Keratinocyte (primary cell): ENCODE data around the gene MAST1. TPM values are rescaled to one million over a fixed set of nuclear protein-coding genes. Genes with fewer than 3 reads are reported as not detected.
A peak's percentile ranks its signal among the peaks of the same experiment; 100 is the strongest.
"Not testable (repeated sequence)": the region's sequence is repeated elsewhere in the genome, so short reads cannot be mapped to it uniquely, and the experiment has no call there.

Source experiments
- DNase-seq: peaks from one replicate; pipeline ENCODE4 v3.0.0-alpha.2; 2011; ENCODE audit warnings: low read depth, missing footprints, low spot score
- FAIRE-seq: peaks from 2 replicates; lab custom pipeline; 2011; peaks lifted over from hg19 to GRCh38; lab: Jason Lieb, UNC
- H2AFZ ChIP-seq: 2 replicates; pipeline ENCODE4 v1.6.0; 2012; ENCODE audit warnings: low read length, control low read depth, inconsistent platforms; ENCODE audit not compliant: control insufficient read depth
- H3K27ac ChIP-seq: 2 replicates; pipeline ENCODE4 v1.5.1; 2011; ENCODE audit warnings: low read length; ENCODE audit not compliant: control insufficient read depth, insufficient read depth
- H3K27me3 ChIP-seq: 3 replicates; pipeline ENCODE4 v1.6.0; 2011; ENCODE audit warnings: low read length; ENCODE audit not compliant: control insufficient read depth, insufficient read depth; ENCODE audit errors: extremely low read depth
- H3K36me3 ChIP-seq, 2 experiments: 2 replicates in 1 of 2; 3 replicates in 1 of 2; pipeline ENCODE4 v1.5.1; 2011; ENCODE audit warnings: low read length in 2 of 2, mild to moderate bottlenecking in 1 of 2; ENCODE audit not compliant: control insufficient read depth in 2 of 2, insufficient read depth in 2 of 2; ENCODE audit errors: extremely low read depth in 1 of 2
- H3K4me1 ChIP-seq: 3 replicates; pipeline ENCODE4 v1.5.1; 2011; ENCODE audit warnings: low read length; ENCODE audit not compliant: control insufficient read depth, insufficient read depth; ENCODE audit errors: extremely low read depth
- H3K4me2 ChIP-seq: 3 replicates; pipeline ENCODE4 v1.6.0; 2011; ENCODE audit warnings: low read depth, low read length; ENCODE audit not compliant: control insufficient read depth, insufficient read depth; ENCODE audit errors: extremely low read depth
- H3K4me3 ChIP-seq, 3 experiments: fragments of 200-600 bp in 1 of 3; sonication (generic) in 1 of 3; 2 replicates in 2 of 3; 3 replicates in 1 of 3; pipeline ENCODE4 v1.5.1; 2011 to 2016; ENCODE audit warnings: low read length in 3 of 3, mild to moderate bottlenecking in 3 of 3, control low read depth in 2 of 3, inconsistent platforms in 1 of 3, low read depth in 1 of 3, mixed read lengths in 1 of 3, mixed run types in 1 of 3, moderate library complexity in 1 of 3; ENCODE audit not compliant: control insufficient read depth in 2 of 3, insufficient read depth in 2 of 3; ENCODE audit errors: extremely low read depth in 1 of 3
- H3K79me2 ChIP-seq: 2 replicates; pipeline ENCODE4 v1.6.0; 2012; ENCODE audit warnings: low read length; ENCODE audit not compliant: control insufficient read depth, insufficient read depth
- H3K9ac ChIP-seq: 3 replicates; pipeline ENCODE4 v1.6.0; 2011; ENCODE audit warnings: low read length; ENCODE audit not compliant: control insufficient read depth, insufficient read depth; ENCODE audit errors: extremely low read depth
- H3K9me1 ChIP-seq: 3 replicates; pipeline ENCODE4 v1.6.0; 2011; ENCODE audit warnings: low read length; ENCODE audit not compliant: control insufficient read depth, insufficient read depth; ENCODE audit errors: extremely low read depth
- H3K9me3 ChIP-seq: 2 replicates; pipeline ENCODE4 v1.5.1; 2012; ENCODE audit warnings: low read depth, low read length; ENCODE audit not compliant: control insufficient read depth
- H4K20me1 ChIP-seq: 3 replicates; pipeline ENCODE4 v1.6.0; 2011; ENCODE audit warnings: low read length; ENCODE audit not compliant: control insufficient read depth, insufficient read depth; ENCODE audit errors: extremely low read depth
- CTCF ChIP-seq, 3 experiments: IDR thresholded peaks in 1 of 3; conservative IDR thresholded peaks in 1 of 3; optimal IDR thresholded peaks in 1 of 3; 2 replicates in 2 of 3; 3 replicates in 1 of 3; pipeline versions ENCODE3 to v1.5.1; 2011; ENCODE audit warnings: low read length in 3 of 3, mild to moderate bottlenecking in 3 of 3, moderate library complexity in 2 of 3, control low read depth in 1 of 3, inconsistent platforms in 1 of 3; ENCODE audit not compliant: insufficient read depth in 2 of 3; ENCODE audit errors: extremely low read depth in 1 of 3
- EZH2 ChIP-seq: IDR thresholded peaks from one replicate; pipeline ENCODE4 v1.6.1; 2012; ENCODE audit warnings: inconsistent platforms, mild to moderate bottlenecking, low read length, moderate library complexity
- dilution Hi-C: fragments of 300-500 bp; cut with MboI; formaldehyde crosslinking; loops from one replicate; pipeline ENCODE4 v1.7.0; 2020; ENCODE audit warnings: low sequenced_read_pairs; ENCODE audit not compliant: extremely low pct_ligation_motif_present
- polyA plus RNA-seq, 5 experiments: library from polyadenylated mRNA; depleted of rRNA in 3 of 5; stranded (reverse) in 3 of 5; stranded (forward) in 1 of 5; unstranded in 1 of 5; fragments of >200 nt; gene quantifications; 1 replicate in 1 of 5; 2 replicates in 3 of 5; 3 replicates in 1 of 5; pipeline versions ENCODE4 v1.2.1 to v1.2.3, GENCODE V29; 2011 to 2012; ENCODE audit warnings: missing spikeins in 2 of 5, low read depth in 1 of 5, low replicate concordance in 1 of 5

Gene MAST1
- polyA plus RNA-seq, 1 donor (not counting 4 experiments of a cell fraction or from before 2014, with no cell fraction given), result 0.13 TPM

- Histone ChIP-seq H3K79me2 (no peaks in the 10 kb centered on the region), H3K36me3 (no peaks in the 10 kb centered on the region), H3K4me1 (peaks cover 11% of the 10 kb centered on the region), H3K9me1 (no peaks in the 10 kb centered on the region), H4K20me1 (no peaks in the 10 kb centered on the region), H3K4me3 (no peak overlapping the region), H3K4me2 (no peak overlapping the region), H2AFZ (peak overlapping the region; percentile 83), H3K9me3 (no peaks in the 10 kb centered on the region), H3K27me3 (no peaks in the 10 kb centered on the region), H3K9ac (no peak overlapping the region), H3K27ac (no peak overlapping the region)
- no peak for TF ChIP-seq CTCF (optimal IDR thresholded peaks at IDR 0.05 in 1 of 3, IDR thresholded peaks at IDR 0.05 in 1 of 3, conservative IDR thresholded peaks at IDR 0.05 in 1 of 3; ENCODE audit: extremely low read depth in 1 of 3, insufficient read depth in 2 of 3, low read length in 3 of 3)
- no peak for TF ChIP-seq EZH2
- DNase-seq, result no peak
- no peak for FAIRE-seq
- dilution Hi-C loops, result no loop called here
Measured at GRCh38 chr19:12913851-12914690, 75.8 kb downstream of the MAST1 start.

- H2AFZ ChIP-seq, H3K9me1 ChIP-seq, H3K4me2 ChIP-seq, H3K79me2 ChIP-seq, H3K4me3 ChIP-seq, H3K27me3 ChIP-seq, H4K20me1 ChIP-seq, dilution Hi-C loops, H3K9ac ChIP-seq, H3K27ac ChIP-seq, FAIRE-seq, H3K9me3 ChIP-seq, H3K36me3 ChIP-seq, DNase-seq: not testable (repeated sequence)
- H3K4me1 ChIP-seq, result peaks cover 12% of the 10 kb centered on the region
Measured at GRCh38 chr19:12915860-12916259, 77.5 kb downstream of the MAST1 start.
